GM12865 (cell line): ENCODE results near the gene ANKRD63.
A peak's percentile ranks its signal among the peaks of the same experiment; 100 is the strongest.

Experiments used
- DNase-seq: peaks from one replicate; pipeline ENCODE4 v3.0.0; 2010; ENCODE audit warnings: low read depth
- H3K4me3 ChIP-seq: 2 replicates; pipeline ENCODE4 v1.5.1; 2011; ENCODE audit warnings: mild to moderate bottlenecking, low read depth, low read length, control low read depth
- TF ChIP-seq, protein P1 (sequence below): IDR thresholded peaks from 2 replicates; pipeline ENCODE4 v1.5.1; 2011; ENCODE audit warnings: low read length, control low read depth, low read depth, inconsistent platforms; ENCODE audit not compliant: insufficient read depth; ENCODE audit errors: missing control alignments

The ANKRD63 gene

DNA sequence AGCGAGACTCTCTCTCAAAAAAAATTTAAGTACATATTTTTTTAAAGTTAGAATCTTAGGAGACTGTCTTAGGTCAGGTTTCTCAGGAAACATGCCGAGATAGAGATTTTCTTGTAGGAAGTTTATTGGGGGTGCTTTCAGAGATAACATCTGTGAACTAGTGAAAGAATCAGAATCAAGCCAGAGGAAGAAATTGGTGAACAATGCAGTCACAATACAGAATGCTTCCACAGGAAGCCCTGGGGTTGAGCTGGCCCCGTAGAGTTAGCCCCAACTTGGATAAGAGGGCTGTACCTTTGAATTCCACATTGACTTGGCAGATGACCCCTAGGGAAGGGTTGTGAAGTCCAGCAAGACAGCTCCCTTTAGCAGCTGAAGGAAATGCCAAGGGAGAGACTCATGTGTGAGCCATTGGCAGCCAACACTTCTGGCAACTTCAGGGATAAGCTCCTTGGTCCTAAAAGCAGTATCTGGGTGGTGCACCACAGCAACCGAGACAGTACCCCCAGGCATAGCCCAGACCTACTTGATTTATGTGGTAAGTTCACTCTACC, 31.9 kb upstream of the ANKRD63 start:
- no peak for DNase-seq
- no peak overlapping the region for H3K4me3 ChIP-seq
- TF ChIP-seq, protein P1, sequence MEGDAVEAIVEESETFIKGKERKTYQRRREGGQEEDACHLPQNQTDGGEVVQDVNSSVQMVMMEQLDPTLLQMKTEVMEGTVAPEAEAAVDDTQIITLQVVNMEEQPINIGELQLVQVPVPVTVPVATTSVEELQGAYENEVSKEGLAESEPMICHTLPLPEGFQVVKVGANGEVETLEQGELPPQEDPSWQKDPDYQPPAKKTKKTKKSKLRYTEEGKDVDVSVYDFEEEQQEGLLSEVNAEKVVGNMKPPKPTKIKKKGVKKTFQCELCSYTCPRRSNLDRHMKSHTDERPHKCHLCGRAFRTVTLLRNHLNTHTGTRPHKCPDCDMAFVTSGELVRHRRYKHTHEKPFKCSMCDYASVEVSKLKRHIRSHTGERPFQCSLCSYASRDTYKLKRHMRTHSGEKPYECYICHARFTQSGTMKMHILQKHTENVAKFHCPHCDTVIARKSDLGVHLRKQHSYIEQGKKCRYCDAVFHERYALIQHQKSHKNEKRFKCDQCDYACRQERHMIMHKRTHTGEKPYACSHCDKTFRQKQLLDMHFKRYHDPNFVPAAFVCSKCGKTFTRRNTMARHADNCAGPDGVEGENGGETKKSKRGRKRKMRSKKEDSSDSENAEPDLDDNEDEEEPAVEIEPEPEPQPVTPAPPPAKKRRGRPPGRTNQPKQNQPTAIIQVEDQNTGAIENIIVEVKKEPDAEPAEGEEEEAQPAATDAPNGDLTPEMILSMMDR = no peak

DNA sequence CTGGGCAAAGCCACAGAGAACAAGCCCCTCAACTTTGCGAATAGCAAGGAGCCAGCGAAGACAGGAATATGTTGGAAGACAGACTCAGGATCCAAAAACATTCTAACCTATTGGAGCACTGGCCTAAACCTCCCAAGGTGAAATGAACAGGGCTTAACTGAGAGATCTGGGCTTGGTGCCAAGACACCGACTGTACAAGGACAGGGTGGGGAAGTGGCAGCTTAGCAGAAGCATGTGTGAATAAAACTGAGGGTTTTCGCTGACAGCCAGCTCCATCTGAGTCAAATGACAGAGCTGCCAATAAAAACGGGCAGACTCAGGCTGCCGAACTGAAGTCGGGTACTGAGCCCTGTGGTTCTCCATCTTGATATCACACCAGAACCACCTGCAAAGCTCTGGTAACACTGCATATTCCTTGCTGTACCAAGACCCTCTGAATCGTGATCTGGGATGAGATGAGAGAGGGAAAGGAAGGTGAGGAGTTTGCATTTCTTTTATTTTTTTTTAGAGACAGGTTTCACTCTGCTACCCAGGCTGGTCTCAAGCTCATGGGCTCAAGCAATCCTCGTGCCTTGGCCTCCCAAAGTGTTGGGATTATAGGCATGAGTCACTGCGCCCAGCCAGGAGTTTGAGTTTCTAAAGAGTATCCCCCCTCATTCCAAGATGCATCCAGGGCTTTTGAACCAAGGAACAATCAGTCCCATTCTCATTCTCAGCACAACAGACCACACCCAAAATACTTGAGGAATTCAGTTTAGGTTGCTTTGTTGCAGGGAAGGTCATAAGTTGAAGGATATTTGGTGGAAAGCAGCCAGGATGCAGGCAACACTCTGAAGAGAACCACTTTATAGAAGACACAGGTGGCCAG, 30.9 kb upstream of the ANKRD63 start:
- TF ChIP-seq, protein P1 = no peak
- peak; percentile 39 for DNase-seq
- H3K4me3 ChIP-seq = no peak overlapping the region

DNA sequence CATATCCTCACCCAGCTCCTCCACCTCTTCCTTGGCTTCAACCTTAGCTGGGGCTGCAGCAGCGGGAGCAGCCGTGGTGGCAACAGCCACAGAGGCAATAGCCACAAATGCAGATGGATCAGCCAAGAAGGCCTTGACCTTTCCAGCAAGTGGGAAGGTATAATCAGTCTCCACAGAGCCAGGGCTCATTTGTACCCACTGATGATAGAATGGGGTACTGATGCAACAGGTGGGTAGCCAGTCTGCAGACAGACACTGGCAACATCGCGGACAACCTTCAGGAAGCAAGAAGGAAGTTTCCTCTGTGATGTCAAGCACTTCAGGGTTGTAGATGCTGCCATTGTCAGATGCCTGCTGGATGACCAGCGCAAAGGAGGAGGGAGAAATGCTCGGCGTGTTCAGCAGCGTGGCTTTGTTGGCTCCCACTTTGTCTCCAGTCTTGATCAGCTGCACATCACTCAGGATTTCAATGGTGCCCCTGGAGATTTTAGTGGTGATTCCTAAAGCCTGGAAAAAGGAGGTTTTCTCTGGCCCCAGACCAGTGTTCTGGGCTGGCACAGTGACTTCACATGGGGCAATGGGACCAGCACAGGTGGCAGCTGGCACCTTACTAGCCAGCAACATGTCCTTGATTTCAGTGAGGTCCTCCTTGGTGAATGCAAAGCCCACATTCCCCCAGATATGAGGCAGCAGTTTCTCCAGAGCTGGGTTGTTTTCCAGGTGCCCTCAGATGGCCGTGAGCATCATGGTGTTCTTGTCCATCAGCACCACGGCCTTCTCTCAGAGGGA, 29.7 kb upstream of the ANKRD63 start:
- DNase-seq = no peak
- H3K4me3 ChIP-seq = no peak overlapping the region
- TF ChIP-seq, protein P1 = no peak

DNA sequence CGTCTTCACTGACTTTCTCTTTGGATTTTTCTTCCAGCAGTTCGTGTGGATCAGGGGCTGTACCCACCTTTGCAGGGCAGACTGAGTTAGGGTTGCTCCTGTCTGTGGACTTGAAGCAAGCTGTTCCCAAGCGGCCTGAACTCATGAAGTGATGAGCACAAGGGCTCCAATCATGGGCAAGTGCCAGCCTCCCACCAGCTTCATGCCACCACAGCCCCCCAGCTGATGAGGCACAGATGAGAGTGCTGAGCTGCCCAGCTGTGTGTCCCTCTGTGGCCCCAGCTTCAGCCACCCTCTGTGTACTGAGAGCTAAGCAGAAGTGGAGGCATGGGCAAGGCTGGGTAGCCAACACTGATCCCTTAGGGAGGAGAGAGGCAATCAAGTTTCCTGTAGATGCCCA, 28.1 kb upstream of the ANKRD63 start:
- TF ChIP-seq, protein P1 = no peak
- no peak overlapping the region for H3K4me3 ChIP-seq
- no peak for DNase-seq

DNA sequence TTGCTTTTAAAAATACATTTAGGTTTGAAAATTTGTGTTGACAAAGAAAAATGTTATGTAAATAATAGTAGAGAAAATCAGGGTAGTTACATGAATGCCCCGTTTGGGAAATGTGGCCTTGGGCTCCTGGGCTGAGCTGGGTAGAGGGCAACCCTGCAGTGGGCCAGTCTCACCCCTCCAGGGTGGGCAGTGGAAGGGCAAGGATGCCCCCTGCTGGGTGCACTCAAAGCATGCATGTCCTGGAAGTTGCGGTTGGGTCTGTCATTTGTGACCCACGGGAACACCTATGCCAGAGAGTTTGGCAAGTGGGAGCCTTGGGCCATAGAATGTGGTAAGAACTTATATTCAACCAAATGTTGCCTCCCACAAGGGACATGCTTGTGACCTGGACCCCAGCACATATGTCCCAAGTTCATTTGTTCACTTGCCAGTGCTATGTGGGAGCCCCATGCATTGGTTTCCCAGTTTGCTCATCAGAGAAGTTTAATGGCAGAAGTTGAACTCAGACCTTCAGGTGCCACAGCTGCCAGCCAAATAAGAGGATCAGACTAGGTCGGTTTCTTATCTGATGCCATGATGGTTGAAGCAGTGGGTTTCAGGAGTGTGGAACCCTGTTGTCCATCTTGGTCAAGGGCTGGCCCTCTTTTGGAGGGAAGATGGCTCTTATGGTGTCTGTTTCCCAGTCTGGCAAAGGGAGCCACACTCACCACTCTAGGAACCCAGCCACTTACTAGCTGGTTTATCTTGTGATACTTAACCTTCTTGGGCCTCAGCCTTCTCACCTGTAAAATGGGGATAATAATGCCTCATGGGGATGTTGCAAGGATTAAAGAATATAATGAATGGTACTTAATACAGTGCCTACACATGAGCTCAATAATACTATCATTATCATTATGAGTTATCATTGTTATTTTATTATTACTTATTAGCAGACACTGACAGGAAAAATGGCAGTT, 27.4 kb upstream of the ANKRD63 start:
- DNase-seq = peak; percentile 66
- no peak overlapping the region for H3K4me3 ChIP-seq
- TF ChIP-seq, protein P1 = peak; percentile 74

DNA sequence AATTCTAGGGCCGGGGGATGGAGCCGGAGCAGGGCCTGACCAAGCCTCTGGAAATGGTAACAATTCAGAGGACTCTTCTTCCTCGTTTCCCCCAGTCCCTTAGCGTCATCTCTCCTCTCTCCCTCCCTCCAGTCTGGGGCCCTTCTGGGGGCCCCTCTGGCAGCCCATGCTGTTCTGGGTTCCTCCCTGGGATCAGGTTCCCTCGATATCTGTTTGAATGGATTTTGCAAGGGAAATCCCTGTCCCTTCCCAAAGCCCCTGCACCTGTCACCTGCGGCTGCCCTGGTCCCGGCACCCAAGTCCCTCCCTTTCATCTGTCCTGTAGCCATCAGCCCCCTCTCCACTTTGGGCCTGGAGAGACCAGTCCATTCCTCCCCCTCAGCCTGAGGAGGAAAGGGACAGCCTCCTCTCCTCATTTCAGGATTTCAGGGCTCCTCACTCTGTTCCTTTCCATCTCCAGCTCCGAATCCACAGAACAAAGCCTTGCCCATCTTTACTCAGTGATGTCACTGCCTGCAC, 26.5 kb upstream of the ANKRD63 start:
- TF ChIP-seq, protein P1 = no peak
- H3K4me3 ChIP-seq = peak overlapping the region; percentile 84; the same call in 1 of the 2 replicates
- no peak for DNase-seq
